ACHN (cell line): Measurements from ENCODE around the gene FAM209B.
"Not testable (repeated sequence)": the region's sequence is repeated elsewhere in the genome, so short reads cannot be mapped to it uniquely, and the experiment has no call there.

Experiments used
- DNase-seq: peaks from one replicate; pipeline ENCODE4 v3.0.0-alpha.2; 2015
- in situ Hi-C: cut with HindIII; loops from 2 replicates; pipeline ENCODE4 v1.10.0; 2017; ENCODE audit warnings: low sequenced_read_pairs, low pct_ligation_motif_present, low pct_unique_long_range_greater_than_20kb

The FAM209B gene, protein sequence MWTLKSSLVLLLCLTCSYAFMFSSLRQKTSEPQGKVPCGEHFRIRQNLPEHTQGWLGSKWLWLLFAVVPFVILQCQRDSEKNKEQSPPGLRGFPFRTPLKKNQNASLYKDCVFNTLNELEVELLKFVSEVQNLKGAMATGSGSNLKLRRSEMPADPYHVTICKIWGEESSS

DNA sequence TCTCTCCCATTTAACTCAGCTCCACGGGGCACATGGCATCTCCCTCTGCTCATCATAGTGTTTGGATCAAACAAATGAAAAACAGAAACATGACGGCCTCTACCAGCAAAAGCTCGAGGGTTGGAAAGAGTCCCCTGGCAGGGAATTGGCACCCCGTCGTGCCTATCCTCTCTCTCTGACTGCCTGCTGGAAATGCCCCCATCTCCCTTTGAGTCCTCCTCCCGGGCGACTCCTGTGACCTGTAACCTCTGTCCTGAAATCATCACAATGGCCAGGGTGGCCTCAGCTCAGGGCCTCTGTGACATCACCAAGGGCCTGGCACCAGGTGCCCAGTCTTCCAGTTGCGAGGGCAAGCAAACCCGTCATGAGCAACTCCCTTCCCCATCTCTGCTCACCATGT lies at the start of gene FAM209B:
Gene FAM209B (plus strand): TSS at position 301 of the 400 bp plus-strand sequence. CDS start 96 bp downstream, at position 397.
- not testable (repeated sequence) for DNase-seq

DNA sequence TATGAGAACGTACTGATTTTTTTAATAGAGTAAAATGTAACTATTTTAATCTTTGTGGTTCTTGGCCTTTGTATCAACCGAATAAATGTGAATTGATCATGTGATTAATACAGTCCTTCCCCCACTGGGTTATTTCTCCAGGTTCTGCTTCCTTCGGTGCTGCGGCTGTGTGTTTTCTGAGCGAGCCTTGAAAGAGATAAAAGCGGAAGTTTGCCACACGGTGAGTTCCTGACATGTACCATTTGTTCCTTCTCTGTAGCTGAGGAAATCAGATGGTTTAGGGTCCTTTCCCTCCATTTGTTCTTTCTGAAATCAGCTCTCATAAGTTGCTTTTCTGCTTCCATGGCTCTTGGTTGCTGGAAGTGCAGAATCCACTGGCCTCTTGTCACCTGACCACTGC lies 49.1 kb upstream of the FAM209B start:
- in situ Hi-C loops, result no loop called here
- DNase-seq, result no peak

More for the DNA sequence above, at the start of gene FAM209B:
- in situ Hi-C loops, result not testable (repeated sequence)

DNA sequence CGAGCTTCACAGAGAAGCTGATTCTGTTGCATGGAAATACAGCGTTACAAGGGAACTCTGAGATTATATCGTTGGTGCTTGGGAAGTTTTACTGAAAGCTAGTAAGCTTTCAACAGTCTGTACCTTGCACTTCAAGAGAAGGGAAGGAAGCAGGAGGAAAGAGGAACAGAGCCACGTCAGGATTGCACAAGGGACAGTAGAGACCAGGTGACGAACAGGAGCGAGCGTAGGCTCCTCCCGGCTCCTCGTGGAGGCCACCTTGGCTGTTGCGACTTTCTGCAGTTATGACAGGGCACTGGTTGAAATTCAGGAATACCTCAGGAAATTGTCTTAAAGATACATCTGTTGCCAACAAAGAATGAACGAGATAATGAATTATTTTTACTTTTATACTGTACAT lies 45.8 kb upstream of the FAM209B start:
- no peak for DNase-seq

DNA sequence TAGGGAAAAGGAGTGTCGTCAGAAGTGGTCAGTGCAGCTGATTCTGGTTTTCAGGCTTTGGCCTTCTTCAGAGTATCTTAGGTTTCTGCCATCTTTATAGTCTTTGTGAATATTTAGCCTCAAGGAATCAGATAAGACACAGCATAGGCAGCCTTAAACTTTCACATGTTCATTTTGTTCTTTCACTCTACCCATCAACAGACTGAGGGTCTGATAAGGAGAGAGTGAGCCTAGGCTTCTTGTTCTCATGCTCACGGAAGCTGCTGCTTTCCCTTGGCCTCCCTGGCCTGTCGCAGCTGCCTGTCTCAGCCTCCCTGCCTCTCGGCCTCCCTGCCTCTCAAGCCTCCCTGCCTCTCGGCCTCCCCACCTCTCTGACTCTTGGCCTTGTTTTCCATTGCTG lies 44.5 kb upstream of the FAM209B start:
- no peak for DNase-seq
- in situ Hi-C loops, result no loop called here

More for the DNA sequence above, 45.8 kb upstream of the FAM209B start:
- in situ Hi-C loops, result no loop called here

DNA sequence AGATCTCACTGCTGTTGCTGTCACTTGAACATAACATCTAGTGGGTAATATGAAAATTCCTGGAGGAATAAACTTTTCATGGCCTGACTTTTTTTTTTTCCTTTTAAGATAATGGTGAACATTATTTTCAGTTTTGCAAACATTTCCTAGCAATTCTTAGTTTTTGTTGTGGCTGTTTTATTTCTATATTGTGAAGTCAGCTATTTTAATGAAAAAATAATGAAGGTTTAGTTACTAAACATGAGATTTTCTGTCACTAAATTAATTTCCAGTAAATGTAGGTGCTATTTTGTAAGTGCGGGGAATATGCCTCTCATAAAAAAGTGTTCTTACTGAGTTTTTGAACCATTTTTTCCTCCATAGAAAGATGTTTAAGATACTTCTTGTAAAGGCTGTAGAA lies 31.9 kb upstream of the FAM209B start:
- in situ Hi-C loops, result no loop called here
- no peak for DNase-seq

GRCh38 chr20:56503916-56504315 lies 29.1 kb upstream of the FAM209B start:
- no peak for DNase-seq
- in situ Hi-C loops, result no loop called here

DNA sequence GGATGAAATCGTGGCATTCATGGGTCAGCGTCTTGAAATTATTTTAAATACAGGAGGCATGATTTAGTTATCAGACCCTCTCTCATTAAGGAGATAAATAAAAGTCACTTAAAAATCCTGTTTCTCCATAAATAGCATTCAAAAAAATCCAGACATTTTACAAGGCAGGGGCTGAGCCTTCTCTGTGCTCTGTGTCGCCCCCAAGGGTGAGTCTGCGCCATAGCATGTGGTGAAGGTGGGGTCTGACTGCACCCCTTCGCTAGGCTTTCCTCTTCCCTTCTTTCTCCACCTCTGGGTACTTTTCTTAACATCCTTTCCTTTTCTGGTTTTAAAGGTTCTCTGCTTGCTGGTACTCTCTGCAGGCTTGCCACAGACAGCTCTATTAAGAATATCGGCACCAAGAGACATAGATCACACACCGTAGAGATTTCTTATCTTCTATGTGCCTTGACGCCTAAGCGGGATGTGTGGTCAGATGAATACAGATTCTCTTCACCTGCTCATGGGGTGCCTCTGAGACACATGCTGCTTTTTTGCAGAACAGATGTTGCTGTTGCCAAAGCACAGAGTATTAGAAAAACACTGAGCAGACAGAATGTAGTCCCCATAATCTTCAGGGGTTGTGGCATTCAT lies 28.6 kb upstream of the FAM209B start:
- in situ Hi-C loops, result no loop called here
- DNase-seq, result peak; percentile 11

GRCh38 chr20:56506103-56506502 lies 26.9 kb upstream of the FAM209B start:
- DNase-seq, result no peak
- in situ Hi-C loops, result no loop called here

- in situ Hi-C loops, result no loop called here
- no peak for DNase-seq
Observed at GRCh38 chr20:56511926-56512325, 21.1 kb upstream of the FAM209B start.

DNA sequence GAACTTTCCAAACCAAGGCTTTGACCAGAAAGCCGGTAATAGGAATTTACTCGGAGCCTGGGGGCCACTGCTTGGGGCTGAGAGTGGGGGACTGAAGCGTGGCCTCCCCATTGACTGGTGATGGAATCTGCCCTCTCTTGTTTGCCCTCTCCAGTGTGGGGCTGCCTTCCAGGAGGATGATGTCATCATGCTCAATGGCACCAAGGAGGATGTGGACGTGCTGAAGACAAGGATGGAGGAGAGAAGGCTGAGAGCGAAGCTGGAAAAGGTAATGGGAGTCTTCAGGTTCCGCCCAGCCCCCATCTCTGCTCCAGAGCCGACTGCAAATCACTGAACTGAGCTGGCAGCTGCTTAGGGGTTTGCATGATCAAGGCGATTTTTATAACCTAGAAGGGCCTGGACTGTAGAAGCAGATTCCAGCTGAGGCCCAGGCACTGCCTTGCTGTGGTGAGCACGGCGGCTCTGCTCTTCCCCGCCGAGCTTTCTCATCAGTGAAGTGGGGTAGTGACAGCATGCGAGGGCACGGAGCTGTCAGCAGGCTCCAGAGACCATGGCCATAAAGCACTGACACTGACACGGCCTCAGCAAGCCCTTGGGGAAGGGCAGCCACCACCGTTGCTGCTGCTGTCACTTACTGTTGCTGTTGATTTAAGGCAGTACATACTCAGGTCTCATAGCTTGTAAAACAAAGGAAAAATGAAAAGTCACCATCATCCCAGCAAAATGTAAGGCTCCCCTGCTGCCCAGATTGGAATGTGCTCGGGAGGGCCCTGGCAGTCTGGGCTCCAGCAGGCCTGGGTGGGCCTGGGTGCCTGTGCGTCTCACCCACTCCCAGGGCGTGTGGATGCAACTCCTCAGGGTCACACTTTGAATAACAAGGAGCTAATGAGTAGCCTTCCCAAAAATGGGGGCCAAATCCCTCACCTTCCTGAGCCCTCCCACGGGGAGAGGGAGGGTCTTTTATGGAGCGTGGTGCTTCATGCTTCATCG lies 19.6 kb upstream of the FAM209B start:
- no peak for DNase-seq
- in situ Hi-C loops, result no loop called here

GRCh38 chr20:56516631-56517030 lies 16.4 kb upstream of the FAM209B start:
- no peak for DNase-seq
- in situ Hi-C loops, result no loop called here

DNA sequence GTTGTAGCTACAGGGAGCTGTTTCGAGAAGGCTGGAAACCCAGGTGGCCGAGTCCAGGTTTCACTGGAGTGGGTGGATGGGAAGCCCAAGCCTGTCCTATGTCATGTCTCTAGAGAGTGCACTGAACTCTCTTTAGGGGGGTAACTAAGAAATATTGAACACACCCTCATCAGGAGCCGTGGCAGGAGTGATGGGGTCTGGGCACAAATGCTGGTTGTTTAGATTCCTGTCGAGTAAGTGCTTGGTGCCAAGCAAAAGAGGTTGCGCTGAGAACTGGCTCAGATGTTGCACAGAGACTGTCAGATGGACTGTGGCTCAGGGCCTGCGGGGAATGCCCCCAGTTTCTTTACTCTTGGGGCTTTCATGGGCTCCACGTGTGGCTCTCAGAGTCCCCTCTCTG lies 15.8 kb upstream of the FAM209B start:
- DNase-seq, result no peak
- in situ Hi-C loops, result no loop called here

DNA sequence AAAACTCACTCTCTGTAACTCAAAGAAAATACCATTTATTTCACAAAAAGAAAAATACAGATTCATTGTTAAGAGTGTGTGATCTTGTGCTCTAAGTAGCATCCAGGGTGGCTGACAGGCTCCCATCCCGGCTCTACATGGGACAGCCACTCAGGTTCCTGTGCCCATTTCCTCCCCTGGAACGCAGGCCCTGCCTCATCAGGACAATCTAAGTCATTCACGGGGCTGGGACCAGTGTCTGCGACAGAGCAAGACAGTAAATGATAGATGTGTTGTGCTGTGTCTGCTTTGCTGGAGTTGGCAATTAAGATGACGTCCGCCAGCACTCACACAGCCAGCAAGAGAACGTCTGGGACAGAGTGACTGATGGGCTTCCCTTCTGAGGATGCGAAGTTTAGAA lies 15.4 kb upstream of the FAM209B start:
- in situ Hi-C loops, result no loop called here
- DNase-seq, result no peak

- DNase-seq, result no peak
- in situ Hi-C loops, result no loop called here
Observed at GRCh38 chr20:56518126-56518525, 14.9 kb upstream of the FAM209B start.

- in situ Hi-C loops, result no loop called here
- DNase-seq, result no peak
Observed at GRCh38 chr20:56518721-56519398, 14.2 kb upstream of the FAM209B start.

- no peak for DNase-seq
- in situ Hi-C loops, result no loop called here
Observed at GRCh38 chr20:56519551-56519950, 13.5 kb upstream of the FAM209B start.

GRCh38 chr20:56520180-56520579 lies 12.9 kb upstream of the FAM209B start:
- no peak for DNase-seq
- in situ Hi-C loops, result no loop called here

GRCh38 chr20:56520746-56521354 lies 12.2 kb upstream of the FAM209B start:
- DNase-seq, in situ Hi-C loops: not testable (repeated sequence)
